Measurements from ENCODE around the gene IGFALS. TPM values are rescaled to one million over a fixed set of nuclear protein-coding genes. Genes with fewer than 3 reads are reported as not detected.

The IGFALS gene
- total RNA-seq, 4 donors from 2014 or later = 0.42 to 2.4 (median 1.1) TPM

DNA sequence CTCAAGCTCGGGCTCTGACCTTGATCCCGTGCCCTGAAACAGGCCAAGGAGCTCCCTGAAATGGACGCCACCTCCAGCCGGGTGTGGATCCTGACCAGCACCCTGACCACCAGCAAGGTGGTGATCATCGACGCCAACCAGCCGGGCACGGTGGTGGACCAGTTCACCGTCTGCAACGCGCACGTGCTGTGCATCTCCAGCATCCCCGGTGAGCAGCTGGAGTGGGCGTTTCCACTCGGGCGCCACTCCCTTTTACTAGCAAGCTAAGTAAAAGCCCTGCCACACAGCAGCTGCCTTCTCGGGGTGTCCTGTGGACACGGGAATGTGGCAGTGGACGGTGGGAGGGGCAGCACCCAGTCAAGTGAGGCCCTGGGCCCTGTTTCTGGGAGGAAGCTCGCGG, 28.5 kb downstream of the IGFALS start:
- no peak for DNase-seq (ENCODE audit: low spot score in 2 of 2)
- Histone ChIP-seq H3K27me3 (no peaks in the 10 kb centered on the region), H3K36me3 (peaks cover 84% of the 10 kb centered on the region), H3K4me1 (peaks cover 17% of the 10 kb centered on the region), H3K27ac (no peak overlapping the region), H3K4me3 (no peak overlapping the region), H3K9me3 (no peaks in the 10 kb centered on the region)
- WGBS = 73% methylated on average over 15 of the region's 21 CpGs
- TF ChIP-seq EP300 (IDR thresholded peaks at IDR 0.05) (no peak), POLR2A (IDR thresholded peaks at IDR 0.05) (no peak), POLR2AphosphoS5 (IDR thresholded peaks at IDR 0.05) (no peak)
- TF ChIP-seq, protein P1, sequence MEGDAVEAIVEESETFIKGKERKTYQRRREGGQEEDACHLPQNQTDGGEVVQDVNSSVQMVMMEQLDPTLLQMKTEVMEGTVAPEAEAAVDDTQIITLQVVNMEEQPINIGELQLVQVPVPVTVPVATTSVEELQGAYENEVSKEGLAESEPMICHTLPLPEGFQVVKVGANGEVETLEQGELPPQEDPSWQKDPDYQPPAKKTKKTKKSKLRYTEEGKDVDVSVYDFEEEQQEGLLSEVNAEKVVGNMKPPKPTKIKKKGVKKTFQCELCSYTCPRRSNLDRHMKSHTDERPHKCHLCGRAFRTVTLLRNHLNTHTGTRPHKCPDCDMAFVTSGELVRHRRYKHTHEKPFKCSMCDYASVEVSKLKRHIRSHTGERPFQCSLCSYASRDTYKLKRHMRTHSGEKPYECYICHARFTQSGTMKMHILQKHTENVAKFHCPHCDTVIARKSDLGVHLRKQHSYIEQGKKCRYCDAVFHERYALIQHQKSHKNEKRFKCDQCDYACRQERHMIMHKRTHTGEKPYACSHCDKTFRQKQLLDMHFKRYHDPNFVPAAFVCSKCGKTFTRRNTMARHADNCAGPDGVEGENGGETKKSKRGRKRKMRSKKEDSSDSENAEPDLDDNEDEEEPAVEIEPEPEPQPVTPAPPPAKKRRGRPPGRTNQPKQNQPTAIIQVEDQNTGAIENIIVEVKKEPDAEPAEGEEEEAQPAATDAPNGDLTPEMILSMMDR (IDR thresholded peaks at IDR 0.05) = no peak

DNA sequence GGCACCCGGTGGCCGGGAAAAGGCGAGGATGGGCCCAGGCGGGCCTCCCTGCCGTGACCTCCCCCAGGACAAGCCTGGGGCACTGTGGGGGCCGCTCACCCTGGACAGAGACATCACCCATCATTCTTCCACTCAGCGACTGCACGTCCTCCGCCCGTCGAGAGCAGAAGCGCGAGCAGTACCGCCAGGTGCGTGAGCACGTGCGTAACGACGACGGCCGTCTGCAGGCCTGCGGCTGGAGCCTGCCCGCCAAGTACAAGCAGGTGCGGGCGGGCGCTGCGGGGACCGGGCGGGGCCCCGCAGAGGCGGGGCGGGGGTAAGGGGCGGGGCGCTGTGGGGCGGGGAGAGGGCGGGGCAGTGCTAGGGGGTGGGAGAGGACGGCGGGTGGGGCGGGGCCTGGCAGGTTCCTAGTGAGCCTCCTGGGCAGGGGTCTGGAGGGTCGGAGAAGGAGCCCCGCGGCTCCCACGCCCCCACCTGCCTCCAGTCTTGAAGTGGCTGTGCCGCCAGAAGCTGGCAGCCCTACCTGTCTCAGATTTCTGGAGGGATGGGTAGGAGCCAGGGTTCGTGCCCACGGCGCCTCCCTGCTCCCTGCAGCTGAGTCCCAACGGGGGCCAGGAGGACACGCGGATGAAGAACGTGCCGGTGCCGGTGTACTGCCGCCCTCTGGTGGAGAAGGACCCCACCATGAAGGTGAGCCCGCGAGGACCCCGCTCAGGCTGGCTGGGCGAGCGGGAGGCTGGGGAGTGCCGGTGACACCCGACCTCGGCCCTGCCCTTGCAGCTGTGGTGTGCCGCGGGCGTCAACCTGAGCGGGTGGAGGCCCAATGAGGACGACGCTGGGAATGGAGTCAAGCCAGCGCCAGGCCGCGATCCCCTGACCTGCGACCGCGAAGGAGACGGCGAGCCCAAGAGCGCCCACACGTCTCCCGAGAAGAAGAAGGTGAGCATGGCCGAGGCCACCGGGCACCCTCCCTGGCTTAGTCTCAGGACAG, 29.7 kb downstream of the IGFALS start:
- Histone ChIP-seq H3K27me3 (no peaks in the 10 kb centered on the region), H3K9me3 (no peaks in the 10 kb centered on the region), H3K4me1 (peaks cover 8% of the 10 kb centered on the region), H3K36me3 (peaks cover 96% of the 10 kb centered on the region), H3K27ac (no peak overlapping the region), H3K4me3 (no peak overlapping the region)
- DNase-seq (ENCODE audit: low spot score in 2 of 2) = no peak
- TF ChIP-seq, protein P1 (IDR thresholded peaks at IDR 0.05) = peak in 1 of 2 donors; percentile 27
- TF ChIP-seq POLR2A (IDR thresholded peaks at IDR 0.05) (no peak), EP300 (IDR thresholded peaks at IDR 0.05) (no peak)
- 55% methylated on average over 15 of the region's 81 CpGs for WGBS

- WGBS = 70% methylated on average over 7 of the region's 24 CpGs
- no peak for DNase-seq (ENCODE audit: low spot score in 2 of 2)
- Histone ChIP-seq H3K27ac (no peak overlapping the region), H3K4me1 (peaks cover 8% of the 10 kb centered on the region), H3K9me3 (no peaks in the 10 kb centered on the region), H3K27me3 (no peaks in the 10 kb centered on the region), H3K36me3 (peaks cover 94% of the 10 kb centered on the region), H3K4me3 (no peak overlapping the region)
- TF ChIP-seq POLR2A (IDR thresholded peaks at IDR 0.05) (no peak), POLR2AphosphoS5 (IDR thresholded peaks at IDR 0.05) (no peak), EP300 (IDR thresholded peaks at IDR 0.05) (no peak)
- TF ChIP-seq, protein P1 (IDR thresholded peaks at IDR 0.05) = no peak
Measured at GRCh38 chr16:1762879-1763520, 30.5 kb downstream of the IGFALS start.

DNA sequence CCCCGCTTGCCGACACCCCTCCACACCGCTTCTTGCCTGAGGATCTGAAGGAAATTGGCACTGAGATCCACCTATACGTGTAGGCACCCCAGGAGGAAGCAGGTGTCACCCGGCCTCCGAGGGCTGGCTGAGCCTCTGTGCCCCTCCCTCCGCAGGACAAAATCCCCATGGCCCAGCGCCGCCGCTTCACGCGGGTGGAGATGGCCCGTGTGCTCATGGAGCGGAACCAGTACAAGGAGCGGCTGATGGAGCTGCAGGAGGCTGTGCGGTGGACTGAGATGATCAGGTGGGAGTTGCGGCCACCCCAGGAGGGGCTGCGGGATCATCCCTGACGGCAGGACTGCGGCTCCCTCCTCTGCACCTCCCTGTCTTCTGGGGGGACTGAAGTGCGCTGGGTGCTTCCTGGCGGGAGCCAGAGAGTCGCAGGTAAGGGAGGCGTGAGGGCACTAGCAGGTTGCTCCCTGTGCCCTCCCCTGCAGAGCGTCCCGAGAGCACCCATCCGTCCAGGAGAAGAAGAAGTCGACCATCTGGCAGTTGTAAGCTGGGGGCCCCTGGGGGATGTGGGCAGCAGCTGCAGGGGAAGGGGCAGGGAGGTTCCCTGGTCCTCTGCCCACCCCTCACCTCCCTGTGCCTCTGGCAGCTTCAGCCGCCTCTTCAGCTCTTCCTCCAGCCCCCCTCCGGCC, 31.2 kb downstream of the IGFALS start:
- WGBS = 85% methylated on average over 12 of the region's 30 CpGs
- peaks cover 8% of the 10 kb centered on the region for H3K4me1 ChIP-seq
- H3K4me3 ChIP-seq = no peak overlapping the region
- H3K36me3 ChIP-seq = peaks cover 94% of the 10 kb centered on the region
- H3K27ac ChIP-seq = no peak overlapping the region
- H3K27me3 ChIP-seq = no peaks in the 10 kb centered on the region
- TF ChIP-seq, protein P1 (IDR thresholded peaks at IDR 0.05) = no peak
- DNase-seq (ENCODE audit: low spot score in 2 of 2) = no peak
- H3K9me3 ChIP-seq = no peaks in the 10 kb centered on the region

- Histone ChIP-seq H3K4me1 (peaks cover 8% of the 10 kb centered on the region), H3K9me3 (no peaks in the 10 kb centered on the region), H3K36me3 (peaks cover 88% of the 10 kb centered on the region), H3K4me3 (no peak overlapping the region), H3K27ac (no peak overlapping the region), H3K27me3 (no peaks in the 10 kb centered on the region)
- WGBS = 90% methylated on average over 7 of the region's 15 CpGs
- DNase-seq (ENCODE audit: low spot score in 2 of 2) = no peak
- TF ChIP-seq, protein P1 (IDR thresholded peaks at IDR 0.05) = no peak
- TF ChIP-seq EP300 (IDR thresholded peaks at IDR 0.05) (no peak), POLR2A (IDR thresholded peaks at IDR 0.05) (no peak), POLR2AphosphoS5 (IDR thresholded peaks at IDR 0.05) (no peak)
Measured at GRCh38 chr16:1761751-1762150, 31.8 kb downstream of the IGFALS start.

All from suprapubic skin (tissue), 4 donors.